Upper lobe of right lung (tissue), 1 donor: Measurements from ENCODE around the gene MAMDC2. TPM values are rescaled to one million over a fixed set of nuclear protein-coding genes. Genes with fewer than 3 reads are reported as not detected.

Experiments used
- ATAC-seq: fragments of 200-7000 bp; cut with Tn5 transposase; one replicate; pipeline ENCODE4 v1.9.1; 2020; ENCODE audit warnings: mild to moderate bottlenecking, moderate library complexity
- DNase-seq: peaks from one replicate; pipeline ENCODE4 v3.0.0-alpha.2; 2020
- H3K27ac ChIP-seq: fragments of 200-600 bp; one replicate; pipeline ENCODE4 v1.8.0; 2022
- H3K27me3 ChIP-seq: fragments of 200-600 bp; one replicate; pipeline ENCODE4 v1.8.0; 2022; ENCODE audit warnings: mild to moderate bottlenecking
- H3K36me3 ChIP-seq: fragments of 200-600 bp; one replicate; pipeline ENCODE4 v1.8.0; 2022
- H3K4me1 ChIP-seq: fragments of 200-600 bp; one replicate; pipeline ENCODE4 v1.8.0; 2022
- H3K4me3 ChIP-seq: fragments of 200-600 bp; one replicate; pipeline ENCODE4 v1.8.0; 2022; ENCODE audit warnings: mild to moderate bottlenecking
- H3K9me3 ChIP-seq: fragments of 200-600 bp; one replicate; pipeline ENCODE4 v1.8.0; 2022
- intact Hi-C: fragments of 100-400 bp; cut with DNase I; formaldehyde crosslinking; loops from one replicate; pipeline ENCODE4 v1.11.0; 2022
- total RNA-seq: library from RNA; stranded (reverse); fragmentation: NEBNext Ultra II Directional; extraction: Animal tissue kit (Norgen Biotek cat#: 25700); gene quantifications from one replicate; pipeline ENCODE4 v1.2.1, GENCODE V29; 2021
- TF ChIP-seq, protein P1 (sequence below): fragments of 200-600 bp; IDR thresholded peaks from one replicate; pipeline ENCODE4 v1.8.0; 2022; ENCODE audit warnings: antibody characterized with exemption
- donor health status: DM: no; HTN: yes; CAD: no; lungs with severe emphysema.

The MAMDC2 gene
- total RNA-seq, 1 donor from 2014 or later, result 72.0 TPM

GRCh38 chr9:70054521-70054920, 10.9 kb downstream of the MAMDC2 start:
- H3K36me3 ChIP-seq, result no peaks in the 10 kb centered on the region
- no peaks in the 10 kb centered on the region for H3K27me3 ChIP-seq
- H3K9me3 ChIP-seq, result no peaks in the 10 kb centered on the region
- no peak overlapping the region for H3K4me3 ChIP-seq
- DNase-seq (no peak), ATAC-seq (no peak)
- H3K4me1 ChIP-seq, result peaks cover 4% of the 10 kb centered on the region
- TF ChIP-seq, protein P1, sequence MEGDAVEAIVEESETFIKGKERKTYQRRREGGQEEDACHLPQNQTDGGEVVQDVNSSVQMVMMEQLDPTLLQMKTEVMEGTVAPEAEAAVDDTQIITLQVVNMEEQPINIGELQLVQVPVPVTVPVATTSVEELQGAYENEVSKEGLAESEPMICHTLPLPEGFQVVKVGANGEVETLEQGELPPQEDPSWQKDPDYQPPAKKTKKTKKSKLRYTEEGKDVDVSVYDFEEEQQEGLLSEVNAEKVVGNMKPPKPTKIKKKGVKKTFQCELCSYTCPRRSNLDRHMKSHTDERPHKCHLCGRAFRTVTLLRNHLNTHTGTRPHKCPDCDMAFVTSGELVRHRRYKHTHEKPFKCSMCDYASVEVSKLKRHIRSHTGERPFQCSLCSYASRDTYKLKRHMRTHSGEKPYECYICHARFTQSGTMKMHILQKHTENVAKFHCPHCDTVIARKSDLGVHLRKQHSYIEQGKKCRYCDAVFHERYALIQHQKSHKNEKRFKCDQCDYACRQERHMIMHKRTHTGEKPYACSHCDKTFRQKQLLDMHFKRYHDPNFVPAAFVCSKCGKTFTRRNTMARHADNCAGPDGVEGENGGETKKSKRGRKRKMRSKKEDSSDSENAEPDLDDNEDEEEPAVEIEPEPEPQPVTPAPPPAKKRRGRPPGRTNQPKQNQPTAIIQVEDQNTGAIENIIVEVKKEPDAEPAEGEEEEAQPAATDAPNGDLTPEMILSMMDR, result no peak
- intact Hi-C loops, result no loop called here
- no peak overlapping the region for H3K27ac ChIP-seq

- Histone ChIP-seq H3K9me3 (no peaks in the 10 kb centered on the region), H3K4me1 (no peaks in the 10 kb centered on the region), H3K4me3 (no peak overlapping the region), H3K27me3 (no peaks in the 10 kb centered on the region), H3K27ac (no peak overlapping the region), H3K36me3 (no peaks in the 10 kb centered on the region)
- TF ChIP-seq, protein P1, result no peak
- no peak for ATAC-seq
- DNase-seq, result no peak
- intact Hi-C loops, result no loop called here
Measured at GRCh38 chr9:70055406-70056210, 12.0 kb downstream of the MAMDC2 start.

DNA sequence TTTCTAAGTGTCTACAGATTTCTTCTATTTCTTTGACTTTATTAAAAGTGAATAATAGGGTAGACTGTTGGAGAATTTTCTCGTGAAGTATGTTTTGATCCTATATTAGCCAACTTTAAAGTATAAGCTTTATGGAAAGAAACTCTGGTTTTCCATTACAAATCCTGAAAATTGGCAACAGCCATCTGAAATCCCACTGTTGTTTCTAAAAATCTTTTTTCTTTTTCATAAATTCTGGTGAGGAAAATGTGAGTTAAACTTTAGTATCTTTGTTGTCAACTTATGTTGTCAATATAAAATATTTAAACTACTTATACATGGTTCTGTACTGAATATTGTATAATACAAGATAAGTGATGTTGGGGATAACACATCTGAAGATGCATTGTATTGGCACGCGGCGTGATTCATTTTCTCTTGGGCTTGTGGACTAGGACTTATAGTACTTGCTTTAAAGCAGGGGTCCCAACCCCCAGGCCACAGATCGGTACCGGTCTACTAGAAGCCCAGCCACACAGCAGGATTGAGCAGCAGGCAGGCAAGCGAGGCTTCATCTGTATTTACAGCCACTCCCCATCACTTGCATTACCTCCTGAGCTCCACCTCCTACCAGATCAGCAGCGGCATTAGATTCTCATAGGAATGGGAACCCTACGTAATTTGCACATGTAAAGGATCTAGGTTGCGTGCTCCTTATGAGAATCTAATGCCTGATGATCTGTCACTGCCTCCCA, 12.7 kb downstream of the MAMDC2 start:
- ATAC-seq (no peak), DNase-seq (no peak)
- Histone ChIP-seq H3K27me3 (no peaks in the 10 kb centered on the region), H3K9me3 (no peaks in the 10 kb centered on the region), H3K27ac (no peak overlapping the region), H3K36me3 (no peaks in the 10 kb centered on the region), H3K4me3 (no peak overlapping the region), H3K4me1 (no peaks in the 10 kb centered on the region)
- intact Hi-C loops, result no loop called here
- TF ChIP-seq, protein P1, result no peak

GRCh38 chr9:70058569-70059116, 15.0 kb downstream of the MAMDC2 start:
- H3K4me1 ChIP-seq, result no peaks in the 10 kb centered on the region
- no peak overlapping the region for H3K27ac ChIP-seq
- no peak overlapping the region for H3K4me3 ChIP-seq
- intact Hi-C loops, result no loop called here
- H3K27me3 ChIP-seq, result no peaks in the 10 kb centered on the region
- ATAC-seq (no peak), DNase-seq (no peak)
- TF ChIP-seq, protein P1, result no peak
- no peaks in the 10 kb centered on the region for H3K9me3 ChIP-seq
- H3K36me3 ChIP-seq, result no peaks in the 10 kb centered on the region

- Histone ChIP-seq H3K27ac (no peak overlapping the region), H3K27me3 (no peaks in the 10 kb centered on the region), H3K36me3 (no peaks in the 10 kb centered on the region), H3K9me3 (no peaks in the 10 kb centered on the region), H3K4me1 (no peaks in the 10 kb centered on the region), H3K4me3 (no peak overlapping the region)
- TF ChIP-seq, protein P1, result no peak
- DNase-seq (no peak), ATAC-seq (no peak)
- intact Hi-C loops, result no loop called here
Measured at GRCh38 chr9:70060148-70060882, 16.7 kb downstream of the MAMDC2 start.
